Lung microvascular endothelial cell (primary cell): ENCODE data around the gene MAD1L1. TPM values are rescaled to one million over a fixed set of nuclear protein-coding genes. Genes with fewer than 3 reads are reported as not detected.
"Not testable (repeated sequence)": the region's sequence is repeated elsewhere in the genome, so short reads cannot be mapped to it uniquely, and the experiment has no call there.

Experiments used
- DNase-seq, 2 donors: peaks; one replicate each; pipeline versions ENCODE4 v3.0.0 to v3.0.0-alpha.2; 2010; ENCODE audit warnings: low read depth in 2 of 2
- total RNA-seq: library from RNA; depleted of rRNA; stranded (reverse); fragments of >200 nt; gene quantifications from 2 replicates; pipeline ENCODE4 v1.2.1, GENCODE V29; 2014

MAD1L1 gene
- total RNA-seq, 1 donor from 2014 or later = 46.0 TPM

DNA sequence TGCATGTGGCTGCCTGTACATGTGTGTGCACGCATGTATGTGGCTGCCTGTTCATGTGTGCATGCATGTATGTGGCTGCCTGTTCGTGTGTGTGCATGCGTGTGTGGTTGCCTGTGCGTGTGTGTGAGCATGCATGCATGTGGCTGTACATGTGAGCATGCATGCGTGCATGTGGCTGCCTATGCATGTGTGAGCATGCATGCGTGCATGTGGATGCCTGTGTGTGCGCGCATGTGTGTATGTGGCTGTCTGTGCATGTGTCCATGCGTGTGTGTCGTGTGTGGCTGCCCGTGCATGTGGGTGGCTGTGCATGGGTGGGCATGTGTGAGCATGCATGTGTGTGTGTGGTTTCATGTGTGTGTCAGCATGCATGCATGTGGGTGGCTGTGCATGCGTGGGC, 344.3 kb downstream of the MAD1L1 start:
- no peak for DNase-seq

DNA sequence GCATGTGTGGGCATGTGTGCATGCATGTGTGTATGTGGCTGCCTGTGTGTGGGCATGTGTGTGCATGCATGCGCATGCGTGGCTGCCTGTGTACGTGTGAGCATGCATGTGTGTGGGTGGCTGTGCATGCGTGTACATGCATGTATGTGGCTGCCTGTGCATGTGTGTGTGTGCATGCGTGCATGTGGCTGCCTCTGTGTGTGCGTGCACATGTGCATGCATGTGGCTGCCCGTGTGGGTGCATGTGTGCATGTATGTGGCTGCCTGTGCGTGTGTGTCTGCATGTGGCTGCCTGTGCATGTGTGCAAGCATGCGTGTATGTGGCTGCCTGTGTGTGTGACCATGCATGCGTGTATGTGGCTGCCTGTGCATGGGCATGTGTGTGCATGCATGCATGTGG, 345.5 kb downstream of the MAD1L1 start:
- no peak for DNase-seq

DNA sequence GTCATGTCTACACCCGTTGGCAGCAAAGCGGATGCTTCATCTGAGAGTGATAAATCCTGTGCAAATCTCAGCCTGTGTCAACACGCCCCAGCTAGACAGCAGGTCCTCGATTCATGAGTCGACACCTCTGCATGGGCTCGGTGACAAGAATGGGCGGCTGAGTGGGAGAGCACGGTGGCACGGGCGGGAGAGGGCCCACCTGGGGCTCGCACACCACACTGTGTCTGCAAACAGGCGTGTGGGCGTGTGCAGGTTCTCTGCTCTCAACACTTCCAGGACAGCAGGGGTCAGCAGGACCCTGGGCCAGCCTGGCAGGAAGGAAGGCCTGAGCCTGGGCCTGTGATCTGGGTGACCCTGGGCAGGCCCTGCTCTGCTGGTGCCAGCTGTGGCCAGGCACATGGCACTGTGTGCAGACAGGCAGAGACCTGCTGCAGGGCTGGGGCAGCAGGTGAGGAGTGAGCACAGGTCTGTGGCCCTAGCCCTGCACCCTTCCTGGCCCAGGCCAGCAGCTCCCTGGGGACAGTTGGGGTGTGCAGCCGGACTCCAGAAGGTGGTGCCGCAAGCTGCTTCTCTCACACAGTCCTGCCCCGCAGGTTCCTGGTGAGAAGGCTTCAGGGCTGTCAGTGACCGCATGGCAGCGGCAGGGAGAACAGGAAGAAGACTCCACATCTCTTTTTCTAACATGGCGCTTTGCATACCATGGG, 346.2 kb downstream of the MAD1L1 start:
- no peak for DNase-seq

DNA sequence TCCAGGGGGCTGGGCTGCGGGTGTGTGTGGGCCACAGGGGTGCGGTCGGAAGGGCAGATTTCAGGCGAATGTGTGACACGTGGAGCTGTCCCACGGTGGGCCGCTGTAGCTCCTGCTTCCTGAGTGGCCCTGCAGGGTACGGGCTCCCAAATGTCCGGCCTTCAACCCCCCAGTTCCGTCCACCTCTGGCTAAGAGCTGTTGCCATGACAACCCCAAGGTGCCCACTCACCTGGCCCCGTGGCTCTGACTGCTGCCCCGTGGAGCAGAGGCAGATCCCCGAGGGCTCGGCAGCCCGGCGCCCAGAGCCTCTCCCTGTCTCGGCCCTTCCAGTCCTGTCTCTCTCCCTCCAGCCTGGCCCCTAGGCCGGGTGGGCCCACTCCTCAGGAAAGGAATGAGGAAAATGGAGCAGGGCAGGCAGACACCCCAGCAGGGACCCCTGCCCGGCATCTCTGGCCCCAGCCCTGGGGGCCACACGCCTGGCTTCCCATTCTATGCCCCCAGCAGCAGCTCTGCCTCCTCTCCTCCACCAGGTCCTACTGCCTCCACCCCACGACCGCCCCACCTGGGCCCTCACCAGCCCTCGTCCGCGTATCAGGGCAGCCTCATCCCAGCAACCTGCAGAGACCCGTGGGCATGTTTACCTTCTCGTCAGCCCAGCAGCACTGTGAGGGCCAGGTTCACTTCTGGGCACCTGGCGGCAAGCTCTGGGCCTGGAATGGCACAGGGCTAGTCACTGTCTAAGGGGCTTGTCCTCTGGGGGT, 347.1 kb downstream of the MAD1L1 start:
- no peak for DNase-seq

DNA sequence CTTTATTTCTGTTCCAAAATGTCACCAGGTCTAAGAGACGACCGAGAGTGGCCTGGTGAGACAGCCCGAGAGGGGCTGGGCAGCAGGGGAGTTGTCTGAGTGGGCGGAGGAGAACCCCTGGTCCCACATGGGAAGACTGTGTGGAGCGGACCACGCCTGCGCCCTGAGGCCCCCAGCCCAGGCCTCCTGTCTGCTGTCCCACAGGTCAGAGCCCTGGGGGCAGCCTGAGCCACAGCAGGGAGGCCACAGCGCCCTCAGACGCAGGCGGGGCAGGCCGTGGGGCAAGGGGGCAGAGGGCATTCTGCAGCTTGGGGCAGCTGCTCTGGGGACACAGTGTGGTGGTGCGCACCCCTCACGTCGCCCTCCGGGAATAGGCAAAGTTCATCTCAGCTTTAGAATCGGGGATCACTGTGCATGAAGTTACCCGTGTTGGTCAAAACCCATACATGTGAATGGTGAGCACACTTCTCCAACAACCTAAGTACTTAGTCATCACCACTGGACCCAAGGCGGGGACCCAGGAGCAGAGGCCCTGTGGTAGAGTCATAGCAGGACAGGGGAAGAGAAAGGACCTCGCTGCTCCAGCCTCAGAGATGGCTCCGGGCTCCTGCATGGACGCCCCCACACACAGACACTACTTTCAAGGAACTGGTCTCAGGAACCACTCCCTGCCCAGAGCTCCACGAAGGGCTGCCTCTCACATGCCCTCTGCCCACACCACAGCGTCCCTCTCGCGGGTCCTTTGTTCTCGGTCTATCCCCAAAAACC, 348.0 kb downstream of the MAD1L1 start:
- no peak for DNase-seq

DNA sequence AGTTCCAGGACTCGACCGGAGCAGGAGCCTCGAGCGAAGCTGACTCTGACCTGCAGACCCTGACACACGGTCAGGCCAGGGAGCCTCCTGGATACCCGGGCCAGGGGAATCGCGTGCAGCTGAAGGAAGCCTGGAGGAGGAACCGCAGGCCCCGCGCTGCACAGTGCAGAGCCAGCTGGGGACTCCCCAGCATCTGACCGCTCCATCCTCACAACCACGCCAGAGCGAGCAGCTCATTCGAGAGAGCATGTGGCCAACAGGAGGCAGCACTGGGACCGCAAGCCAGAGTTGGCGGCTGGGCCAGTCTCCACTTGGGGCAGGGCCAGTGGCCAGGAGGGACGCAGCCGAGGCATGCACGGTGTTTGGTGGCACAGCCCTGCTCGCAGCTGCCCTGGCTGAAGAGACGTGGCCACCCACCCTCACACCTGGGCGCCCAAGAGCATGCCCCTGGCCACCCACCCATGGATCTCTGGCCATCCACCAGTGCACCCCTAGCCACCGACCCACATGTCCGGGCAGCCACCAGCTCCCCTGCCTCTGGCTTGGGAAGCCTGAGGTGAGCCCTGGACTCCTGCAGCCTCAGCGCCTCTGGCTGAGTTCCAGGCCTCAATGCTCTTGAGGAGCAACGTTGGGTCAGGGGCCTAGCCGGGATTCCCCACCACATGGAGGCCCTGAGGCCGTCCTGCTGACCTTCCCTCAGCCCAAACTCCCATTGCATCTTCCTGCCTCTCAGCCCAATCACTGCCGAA, 348.7 kb downstream of the MAD1L1 start:
- no peak for DNase-seq

DNA sequence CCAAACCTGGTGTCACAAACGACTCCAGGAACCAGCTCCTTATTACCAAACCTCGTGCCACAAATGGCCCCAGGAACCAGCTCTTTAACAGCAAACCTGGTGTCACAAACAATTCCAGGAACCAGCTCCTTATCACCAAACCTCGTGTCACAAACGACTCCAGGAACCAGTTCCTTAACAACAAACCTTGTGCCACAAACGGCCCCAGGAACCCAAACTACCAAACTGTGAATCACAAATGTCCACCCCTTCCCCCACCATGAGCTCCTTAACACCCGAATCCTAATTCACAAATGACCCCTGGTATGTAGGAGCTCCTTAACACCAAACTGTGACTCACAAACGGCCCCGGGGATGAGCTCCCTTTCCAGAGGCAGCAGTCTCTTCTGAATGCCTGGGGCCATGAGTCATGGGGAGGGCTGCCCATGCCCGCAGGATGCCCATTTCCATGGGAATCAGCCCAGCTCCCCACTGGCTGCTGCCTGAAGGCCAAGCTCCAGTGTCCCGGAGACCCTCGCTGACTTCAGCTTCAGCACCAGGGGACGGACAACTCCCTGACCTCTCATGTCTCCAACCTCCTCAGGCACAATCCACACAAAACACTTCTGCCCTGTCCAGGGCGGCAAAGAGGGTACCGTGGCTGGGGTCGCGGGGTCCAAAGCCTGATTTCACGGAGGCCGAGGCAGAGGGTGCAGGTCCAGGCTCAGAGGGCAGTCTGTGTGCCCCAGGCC, 349.5 kb downstream of the MAD1L1 start:
- peak in 1 of 2 donors; percentile 51 for DNase-seq

DNA sequence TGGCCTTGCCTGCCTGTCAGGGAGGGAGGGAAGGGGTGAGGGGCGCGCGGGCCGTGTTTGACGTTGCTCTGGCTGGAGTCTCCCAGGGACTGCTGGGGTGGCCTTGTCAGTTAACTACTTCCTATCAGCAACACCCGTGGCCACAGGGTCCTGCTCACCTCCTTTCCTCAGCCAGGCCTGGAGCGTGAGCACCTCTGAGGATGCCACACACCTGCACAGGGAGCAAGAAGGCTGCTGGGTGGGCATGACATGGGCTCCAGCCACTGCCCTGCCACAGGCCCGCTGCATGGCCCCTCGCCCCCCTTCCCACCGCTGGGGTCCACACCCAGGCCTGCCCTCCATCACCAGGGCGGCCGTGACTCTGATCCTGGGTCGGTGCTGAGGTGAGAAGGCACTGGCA, 350.3 kb downstream of the MAD1L1 start:
- DNase-seq = no peak

DNA sequence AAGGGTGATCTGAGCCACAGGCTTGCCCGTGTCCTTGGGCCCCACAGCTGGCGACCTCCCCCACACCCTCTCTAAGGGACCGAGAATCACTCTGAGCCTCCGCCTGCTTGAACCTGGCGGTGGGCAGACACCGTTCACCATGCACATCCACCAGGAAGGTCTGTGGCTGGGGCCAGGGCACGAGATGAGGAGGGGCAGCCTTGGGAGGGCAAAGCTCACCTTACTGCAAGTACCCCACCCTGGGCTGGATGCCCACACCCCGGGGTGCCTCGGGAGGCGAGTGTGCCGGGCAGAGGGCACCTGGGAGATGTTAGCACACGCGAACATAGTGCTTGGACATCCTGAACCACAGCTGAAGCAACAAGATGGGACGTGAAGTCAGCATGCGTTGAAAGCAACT, 350.8 kb downstream of the MAD1L1 start:
- DNase-seq = no peak

DNA sequence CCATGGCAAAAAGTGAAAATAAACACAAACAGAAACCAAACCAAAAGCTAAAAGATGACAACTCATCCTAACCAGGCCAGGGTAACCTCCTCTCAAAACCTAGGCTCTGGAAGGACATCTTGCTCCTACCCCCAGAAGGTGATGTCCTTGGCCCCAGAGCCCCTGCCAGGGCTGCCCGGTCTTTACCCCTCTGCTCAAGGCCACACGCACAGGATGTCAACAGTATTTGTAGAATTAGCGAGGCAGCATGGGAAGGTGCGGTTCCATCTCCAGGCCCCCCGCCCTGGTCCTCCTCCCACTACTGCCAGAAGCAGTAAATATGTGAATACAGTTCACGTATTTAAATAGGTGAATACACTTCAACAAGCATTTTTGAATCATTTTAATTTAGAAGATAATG, 356.1 kb downstream of the MAD1L1 start:
- DNase-seq = not testable (repeated sequence)

DNA sequence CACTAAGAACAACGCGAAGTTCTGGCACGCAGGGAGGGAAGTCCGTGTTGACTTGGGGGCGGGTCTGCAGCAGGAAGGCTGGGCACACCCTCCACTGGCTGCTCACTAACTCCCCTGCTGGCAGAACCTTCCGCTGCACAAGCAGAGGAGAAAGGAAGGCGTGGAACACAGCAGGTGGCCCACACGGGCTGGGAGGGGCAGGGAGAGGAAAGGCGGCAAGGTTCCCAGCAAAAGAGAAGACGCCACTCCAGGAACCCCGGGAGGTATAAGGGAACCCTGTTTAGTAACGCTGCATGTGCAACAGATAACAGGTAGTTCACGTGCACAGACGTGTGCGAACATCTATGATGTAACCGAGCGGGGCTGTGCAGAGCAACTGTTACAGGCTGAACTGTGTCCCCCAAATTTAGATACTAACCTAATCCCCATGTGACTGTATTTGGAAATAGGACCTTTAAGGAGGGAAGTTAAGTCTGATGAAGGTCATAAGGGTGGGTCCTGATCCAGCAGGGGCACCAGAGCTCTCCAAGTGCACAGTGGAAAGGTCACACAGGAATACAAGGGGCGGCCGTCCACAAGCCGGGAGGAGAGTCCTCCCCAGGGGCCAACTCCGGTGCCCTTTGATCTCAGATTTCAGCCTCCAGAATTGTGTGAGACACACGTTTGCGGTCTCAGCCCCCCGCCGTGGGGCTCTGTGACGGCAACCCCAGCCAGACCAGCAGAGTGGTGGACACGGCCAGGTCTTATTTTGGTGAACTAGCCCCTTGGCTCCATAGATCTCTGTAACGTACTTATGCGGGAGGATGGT, 357.1 kb downstream of the MAD1L1 start:
- peak in 1 of 2 donors; percentile 6 for DNase-seq

DNA sequence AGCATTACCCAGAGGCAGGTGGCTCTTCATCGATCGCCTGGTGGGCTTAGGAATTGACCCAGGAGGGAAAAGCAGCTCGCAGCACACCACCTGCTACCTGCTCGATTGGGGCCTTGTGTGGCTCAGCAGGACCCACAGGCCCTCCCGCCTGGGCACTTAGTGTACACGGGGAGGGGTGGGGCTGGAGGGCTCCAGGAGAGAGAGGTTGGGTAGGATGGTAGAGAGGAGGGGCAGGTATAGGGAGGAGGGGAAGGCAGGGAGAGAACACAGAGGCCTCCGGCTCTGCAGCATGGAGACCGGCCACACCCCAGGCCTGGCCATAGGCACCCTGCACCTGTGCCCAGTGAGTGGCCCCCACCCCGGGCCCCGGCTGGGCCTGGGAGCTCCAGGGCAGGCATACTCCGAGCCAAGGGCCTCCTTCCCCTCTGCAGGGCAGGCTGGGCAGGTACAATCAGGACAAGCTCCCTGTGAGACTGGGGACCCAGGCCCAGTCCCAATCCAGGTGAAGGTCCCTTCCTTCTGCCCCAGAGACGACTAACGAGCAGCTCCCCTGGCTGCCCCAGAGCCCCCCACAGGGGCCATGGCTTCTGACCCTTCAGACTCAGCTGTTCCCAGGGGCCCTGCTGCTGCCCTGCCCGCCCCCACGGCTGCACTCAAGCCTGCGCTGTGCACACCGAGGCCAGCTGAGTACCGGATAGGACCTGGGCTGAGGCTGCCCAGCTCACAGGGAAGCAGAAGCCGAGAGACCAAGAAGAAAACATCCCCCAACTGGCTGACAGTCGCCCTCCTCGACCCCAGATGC, 358.0 kb downstream of the MAD1L1 start:
- DNase-seq = not testable (repeated sequence)

DNA sequence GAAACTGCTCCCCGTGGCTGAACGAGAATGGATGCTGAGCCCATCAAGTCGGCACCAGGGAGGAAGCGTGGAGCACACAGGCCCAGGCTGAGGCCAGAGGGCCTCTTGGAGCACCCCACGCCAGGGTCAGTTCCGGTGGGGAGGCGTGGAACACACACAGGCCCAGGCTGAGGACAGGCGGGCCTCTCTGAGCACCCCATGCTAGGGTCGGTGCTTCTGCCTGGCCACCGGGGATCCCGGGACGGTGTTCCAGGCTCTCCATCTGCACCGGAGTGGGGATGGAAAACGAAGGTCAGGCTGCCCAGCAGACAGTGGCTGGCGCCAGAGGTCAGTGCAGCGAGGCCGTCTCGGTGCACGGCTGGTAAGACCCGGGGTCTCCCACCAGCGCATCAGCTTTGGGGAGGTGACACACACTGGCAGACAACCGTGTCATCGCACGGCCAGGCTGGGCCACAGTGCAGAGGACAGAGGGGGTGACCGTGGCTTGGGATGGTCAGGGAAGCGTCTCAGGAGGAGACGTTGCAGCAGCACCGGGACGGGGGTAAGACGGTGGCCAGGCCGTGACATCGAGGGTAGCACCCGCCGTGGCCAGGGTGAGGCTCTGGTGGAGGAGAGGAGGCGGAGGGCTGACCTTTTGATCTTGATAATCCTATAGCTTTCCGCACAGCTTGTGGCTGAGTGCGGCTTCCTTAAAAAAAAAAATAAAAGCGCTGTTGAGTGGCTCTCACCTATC, 358.7 kb downstream of the MAD1L1 start:
- no peak for DNase-seq

DNA sequence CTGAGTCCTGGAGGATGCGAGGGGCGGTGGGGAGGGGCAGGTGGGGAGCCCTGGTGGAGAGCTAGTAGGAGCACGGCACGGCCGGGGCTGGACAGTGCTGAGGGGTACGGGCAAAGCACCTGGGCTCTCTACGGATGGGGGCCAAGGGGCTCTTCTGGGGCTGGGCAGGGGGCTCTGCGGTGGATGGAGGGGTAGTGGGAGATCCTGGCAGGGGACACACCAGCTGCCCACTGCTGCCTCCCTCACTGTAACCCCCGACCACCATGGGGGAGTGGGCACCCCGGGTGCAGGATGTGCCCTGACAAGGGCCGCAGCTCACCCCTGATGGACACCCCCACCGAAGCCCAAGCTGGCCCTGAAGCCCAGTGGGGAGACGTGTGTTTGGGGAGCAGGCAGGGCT, 359.3 kb downstream of the MAD1L1 start:
- no peak for DNase-seq

DNA sequence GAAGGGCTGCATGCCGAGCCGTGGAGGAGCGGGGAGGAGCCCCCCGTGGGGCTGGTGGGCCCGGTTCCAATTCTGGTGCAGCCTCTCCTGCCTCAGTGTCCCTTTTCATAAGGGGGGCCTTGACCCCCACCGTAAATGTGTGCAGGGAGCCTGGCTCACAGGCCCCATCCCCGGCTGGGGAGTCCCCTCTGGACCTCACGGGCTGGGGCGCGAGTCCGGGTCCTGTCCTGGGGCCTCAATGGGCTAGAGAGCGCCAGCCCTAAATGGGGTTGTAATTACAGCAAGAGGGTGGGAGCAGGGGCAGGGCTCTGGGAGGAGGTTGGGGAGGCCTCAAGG, 359.7 kb downstream of the MAD1L1 start:
- DNase-seq = no peak

DNA sequence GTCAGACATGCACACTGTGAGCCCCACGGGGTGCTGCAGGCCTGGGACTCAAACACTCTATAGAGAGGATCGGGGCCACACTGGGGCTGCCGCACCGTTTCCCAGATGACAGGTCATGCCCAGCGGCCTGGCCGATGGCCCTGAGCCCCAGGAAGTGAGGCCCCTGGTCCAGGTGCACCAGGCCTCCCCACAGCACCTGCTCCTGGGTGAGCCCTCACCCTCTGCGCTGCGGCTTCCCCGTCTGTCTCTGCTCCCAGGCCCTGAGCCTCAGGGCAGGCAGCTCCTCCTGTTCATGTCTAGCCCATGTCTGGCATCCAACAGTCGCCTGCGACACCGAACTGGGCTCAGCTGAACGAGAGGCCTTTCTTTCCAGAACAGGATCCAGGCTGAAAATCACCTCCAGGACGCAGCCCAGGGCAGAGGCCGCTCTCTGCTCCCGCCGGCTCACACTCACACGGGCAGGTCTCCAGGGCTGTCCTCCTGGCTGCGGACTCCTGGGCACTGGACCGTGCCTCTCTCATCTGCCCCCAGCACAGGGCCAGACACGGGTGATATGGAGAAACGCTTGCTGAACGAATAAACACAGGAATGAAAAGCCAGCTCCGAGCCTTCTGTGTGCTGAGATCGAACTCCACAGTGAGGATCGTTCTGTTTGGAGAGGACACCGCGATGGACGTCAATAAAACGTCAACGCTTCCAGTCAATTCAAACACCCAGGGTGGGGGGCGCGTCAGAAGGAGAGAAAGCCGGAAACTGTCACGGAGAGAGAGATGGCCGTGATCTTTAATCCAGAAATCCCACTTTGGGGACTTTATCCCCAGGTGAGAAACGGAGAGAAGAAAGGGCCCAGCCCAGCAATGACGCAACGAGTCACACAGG, 360.3 kb downstream of the MAD1L1 start:
- DNase-seq = no peak

DNA sequence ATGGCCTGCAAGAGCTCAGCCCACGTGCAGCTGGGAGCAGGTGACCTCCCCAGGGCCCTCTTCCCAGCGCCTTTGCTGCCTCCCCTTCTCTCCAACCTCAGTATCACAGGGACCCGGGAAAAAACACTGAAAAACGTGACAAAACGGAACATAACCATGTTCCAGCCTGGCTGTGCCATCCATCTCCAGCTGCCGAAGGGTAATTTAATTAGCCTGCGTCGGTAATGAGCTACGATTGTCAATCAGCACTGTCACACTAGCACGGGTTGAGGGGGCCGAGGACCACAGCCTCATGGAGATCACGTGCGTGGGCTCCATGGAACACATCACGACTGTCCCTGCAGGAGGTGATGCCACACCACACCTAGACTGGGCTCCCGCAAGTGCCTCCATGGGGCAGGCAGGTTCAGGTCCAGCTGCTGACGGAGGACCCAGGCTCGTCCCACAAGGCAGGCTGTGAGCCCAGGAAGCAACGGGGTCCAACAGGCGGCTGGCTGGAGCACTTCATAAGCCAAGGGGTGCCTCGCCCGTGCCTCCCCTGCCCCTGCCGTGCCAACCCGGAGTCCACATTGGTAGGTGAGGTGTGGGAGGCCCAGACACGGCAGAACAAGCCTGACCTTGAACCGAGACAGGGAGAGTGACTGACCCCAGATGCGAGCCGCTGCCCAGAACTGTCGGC, 363.2 kb downstream of the MAD1L1 start:
- DNase-seq = no peak
